Measurements from ENCODE around the gene TBC1D10A. TPM values are rescaled to one million over a fixed set of nuclear protein-coding genes. Genes with fewer than 3 reads are reported as not detected.

TBC1D10A gene
- total RNA-seq, 1 experiment from 2014 or later, result 11.1 TPM

- peak; percentile 91 for DNase-seq (ENCODE audit: low read depth)
Measured at GRCh38 chr22:30287648-30288418, 38.9 kb downstream of the TBC1D10A start.

- DNase-seq (ENCODE audit: low read depth), result peak; percentile 63
Measured at GRCh38 chr22:30286813-30287647, 39.7 kb downstream of the TBC1D10A start.

- no peak for DNase-seq (ENCODE audit: low read depth)
Measured at GRCh38 chr22:30286331-30286730, 40.4 kb downstream of the TBC1D10A start.

- DNase-seq (ENCODE audit: low read depth), result no peak
Measured at GRCh38 chr22:30285846-30286200, 40.9 kb downstream of the TBC1D10A start.

GRCh38 chr22:30285176-30285845, 41.4 kb downstream of the TBC1D10A start:
- no peak for DNase-seq (ENCODE audit: low read depth)

- no peak for DNase-seq (ENCODE audit: low read depth)
Measured at GRCh38 chr22:30284666-30285065, 42.1 kb downstream of the TBC1D10A start.

GRCh38 chr22:30284172-30284571, 42.6 kb downstream of the TBC1D10A start:
- no peak for DNase-seq (ENCODE audit: low read depth)

- DNase-seq (ENCODE audit: low read depth), result no peak
Measured at GRCh38 chr22:30283342-30283741, 43.4 kb downstream of the TBC1D10A start.

- no peak for DNase-seq (ENCODE audit: low read depth)
Measured at GRCh38 chr22:30282616-30283046, 44.1 kb downstream of the TBC1D10A start.

GRCh38 chr22:30280505-30280904, 46.2 kb downstream of the TBC1D10A start:
- DNase-seq (ENCODE audit: low read depth), result no peak

GRCh38 chr22:30279932-30280331, 46.8 kb downstream of the TBC1D10A start:
- DNase-seq (ENCODE audit: low read depth), result no peak

GRCh38 chr22:30279046-30279788, 47.5 kb downstream of the TBC1D10A start:
- DNase-seq (ENCODE audit: low read depth), result no peak

- DNase-seq (ENCODE audit: low read depth), result peak; percentile 92
Measured at GRCh38 chr22:30277547-30278344, 49.0 kb downstream of the TBC1D10A start.

GRCh38 chr22:30276039-30276438, 50.7 kb downstream of the TBC1D10A start:
- DNase-seq (ENCODE audit: low read depth), result no peak

- DNase-seq (ENCODE audit: low read depth), result no peak
Measured at GRCh38 chr22:30275625-30276024, 51.1 kb downstream of the TBC1D10A start.

GRCh38 chr22:30274437-30274812, 52.3 kb downstream of the TBC1D10A start:
- no peak for DNase-seq (ENCODE audit: low read depth)

- no peak for DNase-seq (ENCODE audit: low read depth)
Measured at GRCh38 chr22:30273711-30274436, 52.9 kb downstream of the TBC1D10A start.

- no peak for DNase-seq (ENCODE audit: low read depth)
Measured at GRCh38 chr22:30272781-30273601, 53.8 kb downstream of the TBC1D10A start.

- peak; percentile 95 for DNase-seq (ENCODE audit: low read depth)
Measured at GRCh38 chr22:30270832-30271231, 55.9 kb downstream of the TBC1D10A start.
